8988T (cell line): ENCODE measurements around the gene CXorf58.
"Not testable (repeated sequence)": the region's sequence is repeated elsewhere in the genome, so short reads cannot be mapped to it uniquely, and the experiment has no call there.

Source experiments
- DNase-seq: peaks from one replicate; pipeline ENCODE4 v3.0.0; 2011

CXorf58 gene, protein sequence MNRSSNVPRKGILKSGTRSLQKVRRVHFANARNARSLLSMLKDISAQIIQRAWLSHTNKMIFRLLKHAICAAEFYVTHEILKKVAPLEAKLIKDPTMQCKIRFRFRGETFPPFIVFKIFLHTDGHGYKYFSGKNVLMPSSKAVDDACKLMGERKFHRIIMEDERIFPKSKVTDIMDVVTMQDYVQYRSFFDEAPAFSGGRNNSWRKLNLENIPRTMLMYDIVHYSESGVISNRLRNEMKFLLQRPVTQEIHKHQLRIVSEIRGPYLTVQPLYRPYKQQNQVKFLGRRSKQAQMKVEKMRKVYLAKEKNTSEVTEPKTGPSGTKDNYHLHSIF

DNA sequence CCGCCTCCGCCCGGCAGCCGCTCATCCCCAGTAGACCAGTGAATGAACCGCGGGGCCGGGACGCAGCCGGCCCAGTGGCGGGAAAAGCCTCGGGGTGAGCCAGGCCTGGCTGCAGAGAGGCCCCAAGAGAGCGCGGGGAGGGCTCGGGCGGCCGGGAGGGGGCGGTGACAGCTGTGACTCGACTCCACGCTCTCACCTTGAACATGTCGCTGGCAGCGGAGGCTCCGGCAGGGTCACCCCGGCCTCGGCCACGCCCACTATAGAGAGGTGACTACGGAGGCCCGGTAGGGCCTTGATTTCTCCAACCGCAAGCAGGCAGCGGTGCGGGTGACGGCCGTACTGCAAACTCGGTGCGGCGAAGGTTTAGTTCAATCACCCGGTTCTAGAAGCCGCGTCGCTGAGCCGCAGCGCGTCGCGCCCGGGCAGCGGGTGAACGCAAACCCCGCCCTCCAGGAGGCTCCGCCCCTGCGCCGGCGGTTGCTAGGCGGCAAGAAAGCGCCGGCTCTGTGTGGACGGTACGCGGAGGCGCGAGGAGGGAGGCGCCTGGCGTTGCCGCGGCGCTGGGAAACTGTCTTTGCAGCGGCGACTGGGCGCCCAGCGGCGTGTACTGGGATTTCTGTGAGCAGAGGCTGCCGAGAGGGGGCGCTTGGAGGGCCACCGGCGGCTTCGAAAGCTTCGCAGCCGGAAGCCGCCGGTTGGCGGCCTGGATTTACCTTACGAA lies at the start of gene CXorf58, which contains the start of gene APOO:
CXorf58 (plus strand) TSS at position 509 of the 721 bp plus-strand sequence. CDS start 2,297 bp downstream, outside the sequence.
APOO (minus strand) TSS at position 441 of the 721 bp plus-strand sequence; CDS start at position 205, 236 bp downstream.
- peak; percentile 72 for DNase-seq

GRCh38 chrX:23859238-23859637 lies 48.6 kb upstream of the CXorf58 start:
- not testable (repeated sequence) for DNase-seq

- DNase-seq: no peak
Measured at GRCh38 chrX:23861215-23861896, 46.5 kb upstream of the CXorf58 start.

GRCh38 chrX:23861952-23862351 lies 45.9 kb upstream of the CXorf58 start:
- not testable (repeated sequence) for DNase-seq

DNA sequence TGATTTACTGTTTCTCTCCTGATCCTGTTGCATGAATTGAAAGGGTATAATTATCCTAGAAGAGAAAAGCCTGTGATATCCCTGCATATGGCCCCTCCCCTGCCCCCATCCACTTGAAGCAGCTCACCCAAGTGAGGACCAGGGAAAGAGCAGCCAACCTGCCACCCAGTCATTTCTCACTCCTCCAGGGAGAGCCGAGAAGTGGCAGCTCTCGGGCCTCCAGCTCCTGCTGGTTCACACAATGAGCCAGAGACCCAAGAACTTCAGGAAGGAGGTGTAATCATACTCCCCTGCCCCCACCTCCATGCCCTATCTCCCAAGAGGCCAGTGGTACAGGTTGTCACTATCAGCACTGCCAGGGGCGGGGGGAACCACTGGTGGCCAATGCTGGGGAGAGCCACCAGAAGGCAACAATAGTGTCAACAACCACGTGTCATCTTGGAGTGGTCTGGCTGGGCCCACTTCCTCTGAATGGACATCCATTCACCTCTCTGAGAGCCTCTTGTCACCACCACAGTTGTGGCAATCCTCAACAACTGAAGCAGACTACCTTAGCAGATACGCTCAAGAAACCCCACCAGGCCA lies 43.0 kb upstream of the CXorf58 start:
- no peak for DNase-seq

GRCh38 chrX:23870041-23870440 lies 37.8 kb upstream of the CXorf58 start:
- DNase-seq: no peak

DNA sequence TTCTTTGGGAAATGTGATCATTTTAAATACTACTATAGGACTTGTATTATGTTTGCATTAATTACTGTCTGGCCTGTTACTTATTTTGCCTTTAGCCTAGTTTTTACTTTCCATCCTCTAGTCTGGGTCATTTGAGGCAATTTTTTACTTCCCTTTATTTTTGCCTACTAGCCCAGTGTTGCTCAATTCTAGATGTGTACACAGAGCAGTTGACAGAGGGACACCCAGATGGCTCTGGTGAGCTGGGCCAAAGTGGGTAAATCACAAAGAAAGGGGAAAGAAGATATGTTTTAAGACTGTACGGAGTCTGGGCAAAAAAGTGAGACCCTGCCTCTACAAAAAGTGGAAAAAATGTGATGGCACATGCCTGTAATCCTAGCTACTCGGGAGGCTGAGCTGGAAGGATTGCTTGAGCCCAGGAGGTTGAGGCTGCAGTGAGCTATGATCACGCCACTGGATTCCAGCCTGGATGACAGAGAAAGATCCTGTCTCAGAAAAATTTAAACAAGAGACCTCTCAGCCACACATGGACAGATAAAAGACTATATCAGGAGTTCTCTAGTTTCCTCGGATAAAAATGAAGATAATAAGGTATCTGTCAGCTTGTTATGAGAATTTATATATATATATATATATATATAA lies 35.8 kb upstream of the CXorf58 start:
- no peak for DNase-seq

GRCh38 chrX:23879380-23880090 lies 28.3 kb upstream of the CXorf58 start:
- no peak for DNase-seq

DNA sequence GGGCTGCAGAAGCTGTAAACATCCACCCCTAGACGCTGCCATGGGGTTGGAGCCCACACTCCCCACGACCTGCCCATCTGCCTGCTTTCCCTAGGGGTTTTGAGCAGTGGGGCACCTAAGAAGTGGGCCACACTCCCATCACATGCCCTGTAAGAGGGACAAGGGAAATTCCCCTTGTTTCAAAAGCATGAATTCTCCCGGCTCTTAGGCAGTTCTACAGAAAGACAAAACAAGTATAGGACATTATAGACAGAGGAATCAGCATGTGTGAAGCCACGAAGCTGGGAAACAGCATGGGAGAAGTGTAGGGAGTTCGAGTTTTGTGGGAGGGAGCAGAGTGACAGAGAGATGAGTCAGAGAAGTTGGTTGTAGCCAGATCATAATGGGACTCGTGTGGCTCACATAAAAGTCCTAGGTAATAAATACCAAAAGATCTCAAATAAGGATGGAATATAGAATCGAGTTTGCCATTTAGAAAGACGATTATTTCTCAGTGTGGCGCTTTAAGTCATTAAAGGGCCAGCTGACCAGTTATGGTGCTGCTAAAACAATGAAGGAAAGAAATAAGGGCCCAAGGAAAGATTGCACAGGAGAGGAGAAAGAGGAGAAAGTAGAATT lies 24.0 kb upstream of the CXorf58 start:
- DNase-seq: peak; percentile 71

- DNase-seq: no peak
Measured at GRCh38 chrX:23884427-23885024, 23.3 kb upstream of the CXorf58 start.

DNA sequence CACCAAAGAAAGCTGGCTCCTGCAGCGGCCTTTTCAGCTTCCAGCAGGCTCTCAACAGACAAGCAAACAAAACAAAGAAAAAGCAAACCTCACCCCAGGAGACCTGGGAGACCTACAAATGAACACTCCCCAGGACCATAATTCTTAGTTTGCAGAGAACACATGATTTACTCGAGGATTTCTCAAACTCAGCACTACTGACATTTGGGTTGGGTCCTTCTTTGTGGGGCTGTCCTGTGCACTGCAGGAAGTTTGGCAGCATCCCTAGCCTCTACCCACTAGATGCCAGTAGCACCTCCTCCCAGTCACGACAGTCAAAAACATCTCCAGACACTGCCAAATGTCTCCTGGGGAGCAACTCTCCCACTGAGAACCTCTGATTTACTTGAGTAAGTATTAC lies 22.0 kb upstream of the CXorf58 start:
- no peak for DNase-seq

DNA sequence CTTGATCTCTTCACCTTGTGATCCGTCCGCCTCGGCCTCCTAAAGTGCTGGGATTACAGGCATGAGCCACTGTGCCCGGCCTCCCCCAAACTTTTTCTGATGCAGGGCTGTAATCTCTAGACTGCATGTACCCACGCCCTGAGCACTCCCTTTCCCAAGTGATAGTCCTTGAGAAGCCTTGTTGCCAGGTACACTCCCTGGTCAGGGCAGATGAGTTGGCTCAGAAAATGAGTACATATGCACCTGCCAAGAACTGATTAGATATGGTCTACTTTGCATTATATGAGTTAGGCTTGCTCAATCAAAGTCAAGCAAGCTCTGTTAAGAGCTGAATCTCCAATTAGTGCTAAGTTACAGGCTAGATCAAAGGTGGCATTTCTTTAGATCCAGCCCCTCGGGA lies 20.4 kb upstream of the CXorf58 start:
- no peak for DNase-seq

GRCh38 chrX:23887918-23888317 lies 19.9 kb upstream of the CXorf58 start:
- no peak for DNase-seq

DNA sequence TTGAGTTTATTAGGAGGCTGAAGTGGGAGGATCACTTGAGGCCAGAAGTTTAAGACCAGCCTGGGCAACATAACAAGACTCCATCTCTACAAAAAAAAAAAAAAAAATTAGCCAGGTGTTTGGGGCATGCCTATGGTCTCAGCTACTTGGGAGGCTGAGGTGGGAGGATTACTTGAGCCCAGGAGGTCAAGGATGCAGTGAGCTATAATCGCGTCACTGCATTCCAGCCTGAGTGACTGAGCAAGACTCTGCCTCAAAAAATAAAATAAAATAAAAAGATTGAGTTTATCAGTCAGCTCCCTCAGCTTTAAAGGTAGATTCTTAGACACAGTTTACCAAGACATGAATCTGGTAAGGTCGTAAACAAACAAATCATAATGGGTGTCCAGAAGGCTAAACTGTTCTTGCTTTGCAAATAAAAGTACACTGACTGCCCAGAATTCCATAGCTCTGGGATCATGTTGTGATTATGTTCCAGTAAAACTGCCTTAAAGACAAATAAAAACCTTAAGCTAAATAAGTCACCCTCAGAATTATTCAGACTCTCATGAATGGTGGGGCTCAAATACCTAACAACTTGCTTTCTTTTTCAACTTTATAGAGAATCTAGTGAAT lies 18.8 kb upstream of the CXorf58 start:
- no peak for DNase-seq

DNA sequence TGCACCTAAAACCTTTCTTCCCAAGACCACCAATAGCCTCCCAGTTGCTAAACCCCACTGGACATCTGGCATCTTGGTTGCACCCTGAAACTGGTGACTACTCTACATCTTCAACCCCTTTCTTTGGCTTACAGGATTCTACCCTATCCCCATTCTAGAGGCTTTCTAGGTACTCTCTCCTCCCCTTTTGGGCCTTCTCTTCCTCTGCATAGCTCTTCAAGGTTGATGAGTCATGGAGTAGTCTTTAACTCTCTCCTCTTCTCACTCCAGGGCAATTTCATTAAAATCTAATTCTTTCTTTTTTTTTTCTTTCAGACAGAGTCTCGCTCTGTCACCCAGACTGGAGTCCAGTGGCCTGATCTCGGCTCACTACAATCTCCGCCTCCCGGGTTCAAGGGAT lies 16.9 kb upstream of the CXorf58 start:
- DNase-seq: no peak

DNA sequence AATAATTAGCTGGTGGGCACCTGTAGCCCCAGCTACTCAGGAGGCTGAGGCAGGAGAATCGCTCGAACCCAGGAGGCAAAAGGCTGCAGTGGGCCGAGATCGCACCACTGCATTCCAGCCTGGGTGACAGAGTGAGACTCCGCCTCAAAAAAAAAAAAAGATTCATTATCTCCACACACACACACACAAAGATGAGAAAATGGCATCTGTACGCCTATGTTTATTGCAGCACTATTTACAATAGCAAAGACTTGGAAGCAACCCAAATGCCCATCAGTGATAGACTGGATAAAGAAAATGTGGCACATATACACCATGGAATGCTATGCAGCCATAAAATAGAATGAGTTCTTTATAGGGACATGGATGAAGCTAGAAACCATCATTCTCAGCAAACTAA lies 12.8 kb upstream of the CXorf58 start:
- not testable (repeated sequence) for DNase-seq

DNA sequence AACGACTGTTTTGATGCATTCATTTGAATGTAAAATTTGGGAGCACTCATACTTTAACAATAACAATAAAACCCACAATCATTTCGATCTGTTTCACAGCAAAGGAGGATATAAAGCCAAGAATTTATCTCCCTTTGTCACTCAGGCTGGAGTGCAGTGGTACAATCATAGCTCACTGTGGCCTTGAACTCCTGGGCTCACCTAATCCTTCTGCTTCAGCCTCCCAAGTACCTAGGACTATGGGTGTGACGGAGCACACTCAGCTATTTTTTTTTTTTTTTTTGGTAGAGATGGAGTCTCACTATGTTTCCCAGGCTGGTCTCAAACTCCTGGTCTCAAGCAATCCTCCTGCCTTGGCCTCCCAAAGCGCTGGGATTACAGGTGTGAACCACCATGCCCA lies 11.3 kb upstream of the CXorf58 start:
- not testable (repeated sequence) for DNase-seq

GRCh38 chrX:23896981-23897380 lies 10.8 kb upstream of the CXorf58 start:
- no peak for DNase-seq

GRCh38 chrX:23898412-23898959 lies 9.3 kb upstream of the CXorf58 start:
- DNase-seq: no peak

- no peak for DNase-seq
Measured at GRCh38 chrX:23900220-23900797, 7.5 kb upstream of the CXorf58 start.
